Omental fat pad (tissue), 4 donors: ENCODE data around the gene TARS2. TPM values are rescaled to one million over a fixed set of nuclear protein-coding genes. Genes with fewer than 3 reads are reported as not detected.

Experiments
- ATAC-seq: fragments of 150-250 bp; one replicate; pipeline ENCODE4 v1.9.1; 2016; ENCODE audit warnings: mild to moderate bottlenecking, moderate library complexity; ENCODE audit not compliant: low FRiP score
- DNase-seq: peaks from one replicate; pipeline ENCODE4 v3.0.0-alpha.2; 2019; ENCODE audit warnings: low spot score
- CTCF ChIP-seq, 3 donors: fragments of 450-650 bp; IDR thresholded peaks; one replicate each; pipeline ENCODE4 v1.5.1; 2016 to 2017; ENCODE audit warnings: antibody characterized with exemption in 3 of 3, mild to moderate bottlenecking in 3 of 3, moderate library complexity in 2 of 3
- total RNA-seq, 4 donors: library from RNA; depleted of rRNA; stranded (reverse); fragments of >200 nt; gene quantifications; one replicate each; pipeline ENCODE4 v1.1.0, GENCODE V29; 2016

The TARS2 gene
- total RNA-seq, 4 donors from 2014 or later = 7.0 to 10.9 (median 10.0) TPM

DNA sequence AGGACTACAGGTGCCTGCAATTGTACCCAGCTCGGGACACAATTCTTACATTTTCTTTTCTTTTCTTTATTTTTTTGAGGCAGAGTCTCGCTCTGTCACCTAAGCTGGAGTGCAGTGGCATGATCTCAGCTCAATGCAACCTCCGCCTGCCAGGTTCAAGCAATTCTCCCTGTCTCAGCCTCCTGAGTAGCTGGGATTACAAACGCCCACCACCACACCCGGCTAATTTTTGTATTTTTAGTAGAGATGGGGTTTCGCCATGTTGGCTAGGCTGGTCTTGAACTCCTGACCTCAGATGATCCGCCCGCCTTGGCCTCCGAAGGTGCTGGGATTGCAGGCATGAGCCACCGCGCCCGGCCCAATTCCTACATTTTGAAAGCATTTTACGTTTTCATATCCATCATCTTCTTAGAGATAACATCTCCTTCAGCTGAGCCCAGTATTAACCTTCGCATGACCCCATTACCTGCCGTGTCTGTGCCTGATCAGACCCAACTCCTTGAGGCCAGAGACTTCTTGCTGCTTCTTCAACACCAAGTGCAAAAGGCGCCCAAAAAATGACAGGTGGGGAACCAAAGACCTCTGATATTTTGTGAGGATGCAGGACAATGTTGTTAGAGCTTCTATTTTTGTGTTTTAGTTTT lies 59.2 kb downstream of the TARS2 start:
- DNase-seq = no peak

DNA sequence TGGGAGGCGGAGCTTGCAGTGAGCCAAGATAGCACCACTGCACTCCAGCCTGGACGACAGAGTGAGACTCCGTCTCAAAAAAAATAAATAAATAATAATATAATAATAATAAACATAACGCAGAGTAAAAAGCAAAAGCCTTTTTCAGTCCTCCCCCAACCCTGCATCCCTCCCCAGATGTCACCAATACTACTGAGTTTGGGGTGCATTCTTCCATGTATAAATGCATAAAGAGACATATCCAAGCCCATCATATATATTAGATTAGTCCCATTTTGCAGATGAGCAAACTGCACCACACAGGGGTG lies 61.1 kb downstream of the TARS2 start:
- DNase-seq (no peak), ATAC-seq (no peak)
- TF ChIP-seq CTCF (IDR thresholded peaks at IDR 0.05) = no peak

More for the DNA sequence above, 59.2 kb downstream of the TARS2 start:
- ATAC-seq = no peak
- TF ChIP-seq CTCF (IDR thresholded peaks at IDR 0.05) = no peak

DNA sequence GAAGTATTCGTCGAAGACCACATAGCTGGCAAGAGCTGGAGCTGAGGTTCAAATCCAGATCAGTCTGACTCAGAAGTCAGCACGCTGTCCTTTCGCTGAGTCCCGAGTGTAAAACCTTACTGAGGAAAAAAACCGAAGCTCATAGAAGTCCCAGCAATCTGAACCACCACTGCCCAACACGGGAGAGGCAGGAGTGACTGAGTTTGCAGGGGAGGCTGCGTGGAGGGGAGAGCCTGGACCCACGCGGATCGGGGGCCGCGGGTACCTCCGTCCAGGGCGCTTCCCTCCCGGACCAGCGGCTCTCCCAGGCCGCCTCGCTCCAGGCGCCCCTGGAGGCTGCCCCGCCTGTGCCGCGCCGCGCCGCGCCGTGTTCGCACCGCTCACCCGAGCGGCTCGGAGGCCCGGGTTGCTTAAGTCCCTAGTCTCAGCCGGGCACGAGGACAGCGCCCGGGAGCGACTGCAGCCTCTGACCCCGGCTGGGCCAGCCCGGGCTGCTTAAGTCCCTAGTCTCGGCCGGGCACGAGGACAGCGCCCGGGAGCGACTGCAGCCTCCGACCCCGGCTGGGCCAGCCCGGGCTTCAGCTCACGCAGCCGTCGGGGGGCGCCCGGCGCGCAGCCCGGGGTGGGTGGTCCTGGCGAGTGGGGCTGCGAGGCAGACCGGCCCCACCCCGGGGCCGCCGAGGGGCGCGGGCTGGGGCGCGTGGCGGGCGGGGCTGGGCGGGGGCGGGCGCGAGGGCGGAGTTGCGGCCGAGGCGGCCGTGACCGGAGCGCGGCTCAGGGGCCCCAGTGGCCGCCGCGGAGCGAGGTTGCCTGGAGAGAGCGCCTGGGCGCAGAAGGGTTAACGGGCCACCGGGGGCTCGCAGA lies 61.6 kb downstream of the TARS2 start, which contains the start of gene ADAMTSL4:
Gene ADAMTSL4, plus strand, starts transcription at position 777 of the 864 bp plus-strand sequence. CDS start 2,881 bp downstream, outside the sequence.
- ATAC-seq (peak; percentile 31), DNase-seq (no peak)
- TF ChIP-seq CTCF (IDR thresholded peaks at IDR 0.05) = no peak

- no peak for TF ChIP-seq CTCF (IDR thresholded peaks at IDR 0.05)
- DNase-seq = no peak
- peak; percentile 13 for ATAC-seq
Measured at GRCh38 chr1:150549496-150550221, 62.4 kb downstream of the TARS2 start.

DNA sequence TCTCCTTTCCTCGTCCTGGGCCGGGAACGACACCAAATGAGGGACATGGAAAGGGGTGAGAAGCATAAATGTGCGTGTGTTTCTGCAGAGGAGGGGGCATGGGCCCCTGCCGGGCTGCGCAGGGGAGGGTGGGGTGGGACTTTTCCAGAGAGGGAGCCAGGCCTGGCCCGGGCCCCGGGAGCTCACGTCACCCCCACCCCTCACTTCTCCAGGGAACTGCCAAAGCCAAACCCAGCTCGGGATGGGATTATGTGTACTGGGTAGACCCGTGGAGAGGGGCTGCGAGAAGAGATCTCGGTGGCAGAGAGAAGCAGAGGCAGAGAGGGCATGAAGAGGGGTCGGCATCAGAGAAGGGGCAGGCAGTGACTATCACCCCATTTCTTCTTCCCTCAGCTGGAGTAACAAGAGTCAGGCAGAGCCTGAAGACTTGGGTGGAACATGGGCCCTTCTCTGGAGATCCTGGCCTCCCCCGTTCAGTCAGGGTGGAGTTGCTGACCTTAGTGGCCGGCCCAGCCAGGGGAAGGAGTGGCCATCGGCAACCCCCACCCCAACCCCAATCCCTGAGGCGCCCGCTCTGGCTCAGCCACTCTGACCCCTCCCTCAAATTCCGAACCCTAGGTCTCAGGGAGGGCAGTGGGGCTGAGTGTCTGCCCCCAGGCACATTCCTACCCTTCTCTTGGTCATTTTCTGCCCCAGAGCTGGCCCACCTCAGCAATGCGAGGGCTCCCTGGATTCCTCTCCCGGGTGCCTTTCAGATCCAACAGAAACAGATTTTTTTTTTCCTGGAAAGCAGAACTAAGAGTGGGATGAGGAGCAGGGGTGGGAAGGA lies 63.2 kb downstream of the TARS2 start:
- ATAC-seq (peak; percentile 13), DNase-seq (no peak)
- peak in 1 of 3 donors; percentile 8 for TF ChIP-seq CTCF (IDR thresholded peaks at IDR 0.05)

DNA sequence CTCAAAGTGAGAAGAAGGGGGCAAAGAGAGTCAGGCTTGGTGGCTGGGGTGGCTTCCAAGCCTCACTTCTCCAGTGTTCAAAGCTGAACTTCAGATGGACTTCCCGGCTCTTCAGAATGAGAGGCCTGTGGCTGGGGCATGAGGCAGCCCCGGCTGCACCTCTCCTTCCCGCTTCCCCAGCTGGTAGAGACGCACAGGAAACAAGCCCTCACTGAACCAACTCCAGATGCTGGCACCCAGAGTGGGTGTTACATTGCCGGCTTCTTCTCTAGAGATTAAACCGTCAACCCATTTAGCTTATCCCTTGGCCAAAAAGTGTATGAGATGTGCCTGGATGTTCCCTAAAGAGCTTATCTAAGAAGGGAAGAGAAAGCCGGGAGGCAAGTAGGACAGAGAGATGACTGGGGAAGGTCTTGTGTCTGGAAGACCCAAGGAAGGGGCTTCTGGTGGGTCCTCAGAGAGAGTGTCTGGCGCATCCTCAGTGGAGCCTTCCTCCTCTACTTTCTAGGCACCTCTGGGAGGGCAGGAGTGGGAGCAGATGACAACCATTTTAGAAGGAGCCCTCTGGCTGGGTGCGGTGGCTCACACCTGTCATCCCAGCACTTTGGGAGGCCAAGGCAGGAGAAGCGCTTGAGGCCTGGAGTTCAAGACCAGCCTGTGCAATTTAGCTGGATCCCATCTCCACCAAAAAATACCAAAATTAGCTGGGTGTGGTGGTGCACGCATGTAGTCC lies 64.0 kb downstream of the TARS2 start:
- TF ChIP-seq CTCF (IDR thresholded peaks at IDR 0.05) = no peak
- no peak for DNase-seq
- ATAC-seq = no peak
